ENCODE data around the gene EFNA2. TPM values are rescaled to one million over a fixed set of nuclear protein-coding genes. Genes with fewer than 3 reads are reported as not detected.

The EFNA2 gene
- total RNA-seq (10 to 100 TPM in 1 of 5 donors, under 1 TPM in 1, not detected in 3; 0.55 to 21.1 TPM), polyA plus RNA-seq (under 1 TPM in 1 of 3 donors, not detected in 2; 0.15 TPM)
- long read RNA-seq, donor 1, partial matches to known transcripts: 0 of 4 reads
- long read RNA-seq, donor 1, other reads (novel, unspliced or antisense): 0 of 4 reads
- long read RNA-seq, donor 2, partial matches to known transcripts: 0 of 4 reads
- long read RNA-seq, donor 2, other reads (novel, unspliced or antisense): 0 of 4 reads
- long read RNA-seq, donor 3, partial matches to known transcripts: 0 of 2 reads
- long read RNA-seq, donor 3, other reads (novel, unspliced or antisense): 0 of 2 reads
- long read RNA-seq, donor 4: 0 reads
- long read RNA-seq, donor 5, partial matches to known transcripts: 0 of 1 reads
- long read RNA-seq, donor 5, other reads (novel, unspliced or antisense): 0 of 1 reads
- long read RNA-seq, donor 6, partial matches to known transcripts: 0 of 3 reads
- long read RNA-seq, donor 6, other reads (novel, unspliced or antisense): 0 of 3 reads
- long read RNA-seq, donor 7, transcript EFNA2-201 (4 exons, 949 nt): major isoform, 6 of 6 reads
- long read RNA-seq, donor 7, partial matches to known transcripts: 0 of 6 reads
- long read RNA-seq, donor 7, other reads (novel, unspliced or antisense): 0 of 6 reads
- long read RNA-seq, donor 8: 0 reads
- long read RNA-seq, donor 9: 0 reads
- long read RNA-seq, donor 10, transcript EFNA2-201 (4 exons, 949 nt): major isoform, 5 of 5 reads
- long read RNA-seq, donor 10, partial matches to known transcripts: 0 of 5 reads
- long read RNA-seq, donor 10, other reads (novel, unspliced or antisense): 0 of 5 reads

GRCh38 chr19:1285737-1286360 is at the start of gene EFNA2:
Gene EFNA2 (plus strand): TSS chr19:1285873. CDS start chr19:1286169, 296 bp downstream.
- peak in 1 of 2 donors; percentile 70 for DNase-seq
- Histone ChIP-seq H3K9me3 (no peaks in the 10 kb centered on the region), H3K27me3 (peaks cover 21 to 89% (median 73%) of the 10 kb centered on the region in 3 donors), H3K27ac (no peak within 1 kb of the TSS), H3K36me3 (no peaks in the 10 kb centered on the region), H3K4me3 (peak within 1 kb of the TSS in 1 of 4 donors; percentile 28), H3K4me1 (peaks cover 0 to 48% (median 34%) of the 10 kb centered on the region in 4 donors)
- 0 to 2% (median 1%) methylated on average over 12 to 109 of the region's 113 CpGs; no CpG with 5 or more reads in 1 of the 5 donors for WGBS, 5 donors
- TF ChIP-seq CTCF (IDR thresholded peaks at IDR 0.05): no peak
- no peak for TF ChIP-seq EP300 (IDR thresholded peaks at IDR 0.05)
- TF ChIP-seq POLR2AphosphoS5 (IDR thresholded peaks at IDR 0.05): no peak
- TF ChIP-seq POLR2A (IDR thresholded peaks at IDR 0.05): no peak
- intact Hi-C loops (cut with DNase I; ENCODE audit: low total_unique reads): loop anchor here (10.0 kb wide), 1 partner anchor 79 kb away; no protein-coding TSS in a partner anchor

- Histone ChIP-seq H3K27me3 (peaks cover 0 to 33% (median 11%) of the 10 kb centered on the region in 3 donors), H3K36me3 (peaks cover 0 to 6% (median 0%) of the 10 kb centered on the region in 4 donors), H3K4me1 (peaks cover 52 to 81% (median 76%) of the 10 kb centered on the region in 4 donors), H3K27ac (peak overlapping the region in 2 of 5 donors; percentile 27 to 100), H3K4me3 (peak overlapping the region; percentile 42 to 66 (median 56)), H3K9me3 (no peaks in the 10 kb centered on the region)
- intact Hi-C loops (cut with DNase I; ENCODE audit: low total_unique reads): no loop called here
- TF ChIP-seq POLR2AphosphoS5 (IDR thresholded peaks at IDR 0.05) (no peak), EP300 (IDR thresholded peaks at IDR 0.05) (no peak), CTCF (IDR thresholded peaks at IDR 0.05) (no peak), POLR2A (IDR thresholded peaks at IDR 0.05) (no peak)
- peak in 1 of 2 donors; percentile 56 for DNase-seq
- 8 to 45% (median 15%) methylated on average over 9 to 39 of the region's 42 CpGs for WGBS, 5 donors
These were observed 49.1 kb upstream of the EFNA2 start for GRCh38 chr19:1236576-1236975.

GRCh38 chr19:1237027-1237659 is 48.5 kb upstream of the EFNA2 start:
- intact Hi-C loops (cut with DNase I; ENCODE audit: low total_unique reads): no loop called here
- Histone ChIP-seq H3K4me3 (peak overlapping the region; percentile 42 to 66 (median 56)), H3K4me1 (peaks cover 47 to 78% (median 73%) of the 10 kb centered on the region in 4 donors), H3K27me3 (peaks cover 0 to 33% (median 11%) of the 10 kb centered on the region in 3 donors), H3K9me3 (no peaks in the 10 kb centered on the region), H3K36me3 (peaks cover 0 to 6% (median 0%) of the 10 kb centered on the region in 4 donors), H3K27ac (peak overlapping the region in 2 of 5 donors; percentile 27 to 100)
- peak in 1 of 2 donors; percentile 78 for DNase-seq
- WGBS, 5 donors: 0 to 1% (median 1%) methylated on average over 17 to 60 of the region's 60 CpGs
- no peak for TF ChIP-seq EP300 (IDR thresholded peaks at IDR 0.05)
- TF ChIP-seq CTCF (IDR thresholded peaks at IDR 0.05): no peak
- no peak for TF ChIP-seq POLR2AphosphoS5 (IDR thresholded peaks at IDR 0.05)
- no peak for TF ChIP-seq POLR2A (IDR thresholded peaks at IDR 0.05)

Data from stomach (tissue), 19 donors.